Neural cell (in vitro differentiated cells): Measurements from ENCODE around the gene IL22RA2.

Experiments
- TF ChIP-seq, protein P1 (sequence below): fragments of 450-650 bp; IDR thresholded peaks from 2 replicates; pipeline ENCODE4 v1.5.1; 2014; ENCODE audit warnings: antibody characterized with exemption, mild to moderate bottlenecking, moderate library complexity; ENCODE audit not compliant: poor library complexity, severe bottlenecking
- TF ChIP-seq, protein P2 (sequence below): IDR thresholded peaks from 2 replicates; pipeline ENCODE4 v1.6.1; 2012; ENCODE audit warnings: borderline replicate concordance

DNA sequence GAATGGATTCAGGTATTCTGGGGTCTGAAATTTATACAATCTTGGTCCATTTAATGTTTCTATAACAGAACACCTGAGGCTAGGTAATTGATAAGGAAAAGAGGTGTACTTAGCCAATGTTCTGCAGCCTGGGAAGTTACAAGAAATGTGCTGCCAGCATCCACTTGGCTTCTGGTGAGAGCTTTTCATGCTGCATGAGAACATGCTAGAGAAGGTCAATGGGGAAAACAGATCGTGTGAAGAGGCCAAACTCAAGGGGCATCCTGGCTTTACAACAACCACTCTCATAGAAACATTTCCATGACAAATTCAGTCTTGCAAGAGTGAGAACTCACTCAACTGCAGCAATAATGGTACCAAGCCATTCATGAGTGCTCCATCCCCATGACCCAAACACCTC, 16.8 kb downstream of the IL22RA2 start:
- TF ChIP-seq, protein P1, sequence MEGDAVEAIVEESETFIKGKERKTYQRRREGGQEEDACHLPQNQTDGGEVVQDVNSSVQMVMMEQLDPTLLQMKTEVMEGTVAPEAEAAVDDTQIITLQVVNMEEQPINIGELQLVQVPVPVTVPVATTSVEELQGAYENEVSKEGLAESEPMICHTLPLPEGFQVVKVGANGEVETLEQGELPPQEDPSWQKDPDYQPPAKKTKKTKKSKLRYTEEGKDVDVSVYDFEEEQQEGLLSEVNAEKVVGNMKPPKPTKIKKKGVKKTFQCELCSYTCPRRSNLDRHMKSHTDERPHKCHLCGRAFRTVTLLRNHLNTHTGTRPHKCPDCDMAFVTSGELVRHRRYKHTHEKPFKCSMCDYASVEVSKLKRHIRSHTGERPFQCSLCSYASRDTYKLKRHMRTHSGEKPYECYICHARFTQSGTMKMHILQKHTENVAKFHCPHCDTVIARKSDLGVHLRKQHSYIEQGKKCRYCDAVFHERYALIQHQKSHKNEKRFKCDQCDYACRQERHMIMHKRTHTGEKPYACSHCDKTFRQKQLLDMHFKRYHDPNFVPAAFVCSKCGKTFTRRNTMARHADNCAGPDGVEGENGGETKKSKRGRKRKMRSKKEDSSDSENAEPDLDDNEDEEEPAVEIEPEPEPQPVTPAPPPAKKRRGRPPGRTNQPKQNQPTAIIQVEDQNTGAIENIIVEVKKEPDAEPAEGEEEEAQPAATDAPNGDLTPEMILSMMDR: no peak
- TF ChIP-seq, protein P2, sequence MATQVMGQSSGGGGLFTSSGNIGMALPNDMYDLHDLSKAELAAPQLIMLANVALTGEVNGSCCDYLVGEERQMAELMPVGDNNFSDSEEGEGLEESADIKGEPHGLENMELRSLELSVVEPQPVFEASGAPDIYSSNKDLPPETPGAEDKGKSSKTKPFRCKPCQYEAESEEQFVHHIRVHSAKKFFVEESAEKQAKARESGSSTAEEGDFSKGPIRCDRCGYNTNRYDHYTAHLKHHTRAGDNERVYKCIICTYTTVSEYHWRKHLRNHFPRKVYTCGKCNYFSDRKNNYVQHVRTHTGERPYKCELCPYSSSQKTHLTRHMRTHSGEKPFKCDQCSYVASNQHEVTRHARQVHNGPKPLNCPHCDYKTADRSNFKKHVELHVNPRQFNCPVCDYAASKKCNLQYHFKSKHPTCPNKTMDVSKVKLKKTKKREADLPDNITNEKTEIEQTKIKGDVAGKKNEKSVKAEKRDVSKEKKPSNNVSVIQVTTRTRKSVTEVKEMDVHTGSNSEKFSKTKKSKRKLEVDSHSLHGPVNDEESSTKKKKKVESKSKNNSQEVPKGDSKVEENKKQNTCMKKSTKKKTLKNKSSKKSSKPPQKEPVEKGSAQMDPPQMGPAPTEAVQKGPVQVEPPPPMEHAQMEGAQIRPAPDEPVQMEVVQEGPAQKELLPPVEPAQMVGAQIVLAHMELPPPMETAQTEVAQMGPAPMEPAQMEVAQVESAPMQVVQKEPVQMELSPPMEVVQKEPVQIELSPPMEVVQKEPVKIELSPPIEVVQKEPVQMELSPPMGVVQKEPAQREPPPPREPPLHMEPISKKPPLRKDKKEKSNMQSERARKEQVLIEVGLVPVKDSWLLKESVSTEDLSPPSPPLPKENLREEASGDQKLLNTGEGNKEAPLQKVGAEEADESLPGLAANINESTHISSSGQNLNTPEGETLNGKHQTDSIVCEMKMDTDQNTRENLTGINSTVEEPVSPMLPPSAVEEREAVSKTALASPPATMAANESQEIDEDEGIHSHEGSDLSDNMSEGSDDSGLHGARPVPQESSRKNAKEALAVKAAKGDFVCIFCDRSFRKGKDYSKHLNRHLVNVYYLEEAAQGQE: no peak
